Left lung (tissue), 10 donors: Measurements from ENCODE around the gene CLEC4F. TPM values are rescaled to one million over a fixed set of nuclear protein-coding genes. Genes with fewer than 3 reads are reported as not detected.

Source experiments
- ATAC-seq: fragments of 200-7000 bp; cut with Tn5 transposase; one replicate; pipeline ENCODE4 v1.9.1; 2020; ENCODE audit warnings: moderate library complexity
- DNase-seq, 4 donors: peaks; one replicate each; pipeline ENCODE4 v3.0.0-alpha.2; 2013 to 2020
- H3K27ac ChIP-seq, 2 donors: fragments of 200-600 bp; sonication (generic) in 1 of 2; one replicate each; pipeline versions ENCODE4 v1.5.0 to v1.8.0; 2020 to 2021
- H3K27me3 ChIP-seq, 2 donors: fragments of 200-600 bp; sonication (generic) in 1 of 2; one replicate each; pipeline versions ENCODE4 v1.5.0 to v1.8.0; 2020 to 2021
- H3K36me3 ChIP-seq, 2 donors: fragments of 200-600 bp; sonication (generic) in 1 of 2; one replicate each; pipeline versions ENCODE4 v1.5.0 to v1.8.0; 2020 to 2021
- H3K4me1 ChIP-seq, 2 donors: fragments of 200-600 bp; one replicate each; pipeline ENCODE4 v1.8.0; 2021
- H3K4me3 ChIP-seq, 2 donors: fragments of 200-600 bp; sonication (generic) in 1 of 2; one replicate each; pipeline versions ENCODE4 v1.5.0 to v1.8.0; 2020 to 2021; ENCODE audit warnings: mild to moderate bottlenecking in 1 of 2
- H3K9me3 ChIP-seq, 2 donors: fragments of 200-600 bp; sonication (generic) in 1 of 2; one replicate each; pipeline versions ENCODE4 v1.5.0 to v1.8.0; 2020 to 2021
- intact Hi-C, 2 donors: fragments of 100-400 bp; cut with DNase I; formaldehyde crosslinking; loops; one replicate each; pipeline versions ENCODE4 v1.11.2 to v1.14.2; 2022
- polyA plus RNA-seq, 6 donors: library from polyadenylated mRNA; unstranded; fragments of 120-200 nt; gene quantifications; one replicate each; pipeline ENCODE4 v1.2.1, GENCODE V29; 2013; ENCODE audit not compliant: insufficient read length in 6 of 6
- total RNA-seq, 2 donors: library from RNA; stranded (reverse); fragmentation: NEBNext Ultra II Directional; extraction: Animal tissue kit (Norgen Biotek cat#: 25700); gene quantifications; one replicate each; pipeline ENCODE4 v1.2.1, GENCODE V29; 2021
- TF ChIP-seq, protein P1 (sequence below), 2 donors: fragments of 200-600 bp; sonication (generic) in 1 of 2; IDR thresholded peaks; one replicate each; pipeline versions ENCODE4 v1.5.0 to v1.8.0; 2021; ENCODE audit warnings: antibody characterized with exemption in 2 of 2
- donor health status: DM: no; HTN: yes; CAD: no.
- donor health status: DM: no; HTN: no; CAD: no.

CLEC4F gene
- total and polyA plus RNA-seq, 8 donors, result 0.06 to 0.35 (median 0.16) TPM

DNA sequence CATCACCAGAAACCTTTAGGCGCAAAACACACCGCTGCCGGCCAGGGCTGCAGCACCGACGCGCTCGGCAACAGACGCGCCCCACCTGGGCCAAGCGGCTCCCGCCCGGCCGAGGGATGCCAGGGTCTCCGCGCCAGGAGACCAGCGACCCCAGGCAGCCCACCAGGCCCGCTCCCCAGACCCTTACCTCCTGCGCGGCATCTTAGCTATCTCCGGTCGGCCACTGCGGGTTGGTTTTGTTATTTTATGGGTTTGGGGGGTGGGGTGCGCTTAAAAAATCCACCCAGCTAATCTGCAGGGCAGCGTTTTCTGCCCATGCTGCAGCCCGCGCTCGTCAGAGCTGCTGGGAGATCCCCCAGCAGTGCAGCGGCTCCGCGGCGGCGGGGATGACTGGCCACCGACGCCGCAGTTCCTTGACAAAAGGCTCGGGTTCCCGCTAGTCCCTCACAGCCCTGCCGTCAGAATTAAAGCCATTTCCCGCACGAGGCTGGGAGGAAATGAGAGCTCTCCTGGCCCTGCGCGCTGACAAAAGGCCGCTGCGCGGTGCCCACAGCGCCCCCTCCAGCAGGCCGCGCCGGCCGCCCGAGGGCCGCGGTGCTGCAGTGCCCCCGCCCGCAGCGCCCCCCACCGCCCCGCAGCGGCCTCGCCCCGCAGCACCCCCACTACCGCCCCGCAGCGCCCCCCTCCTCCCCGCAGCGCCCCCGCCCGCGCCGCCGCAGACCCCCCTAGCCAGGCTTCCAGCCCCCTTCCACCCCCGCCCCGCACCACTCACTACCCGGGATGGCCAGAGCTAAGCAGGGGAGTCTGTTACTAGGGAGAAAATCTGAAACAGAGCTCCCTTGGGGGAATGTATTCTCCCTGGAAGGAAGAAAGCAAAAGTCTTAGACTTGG lies 52.5 kb downstream of the CLEC4F start, which contains the start of gene ADD2:
Gene ADD2 (minus strand): TSS at position 502 of the 891 bp plus-strand sequence. CDS start 61,792 bp downstream, outside the sequence.
- DNase-seq (peak in 2 of 4 donors; percentile 64 to 70), ATAC-seq (peak; percentile 86)
- Histone ChIP-seq H3K9me3 (no peaks in the 10 kb centered on the region), H3K27me3 (peaks cover 31 to 94% of the 10 kb centered on the region in 2 donors), H3K27ac (no peak within 1 kb of the TSS), H3K36me3 (no peaks in the 10 kb centered on the region), H3K4me1 (peaks cover 6 to 18% of the 10 kb centered on the region in 2 donors), H3K4me3 (peak within 1 kb of the TSS; percentile 24 to 26)
- intact Hi-C loops, result no loop called here
- TF ChIP-seq, protein P1, sequence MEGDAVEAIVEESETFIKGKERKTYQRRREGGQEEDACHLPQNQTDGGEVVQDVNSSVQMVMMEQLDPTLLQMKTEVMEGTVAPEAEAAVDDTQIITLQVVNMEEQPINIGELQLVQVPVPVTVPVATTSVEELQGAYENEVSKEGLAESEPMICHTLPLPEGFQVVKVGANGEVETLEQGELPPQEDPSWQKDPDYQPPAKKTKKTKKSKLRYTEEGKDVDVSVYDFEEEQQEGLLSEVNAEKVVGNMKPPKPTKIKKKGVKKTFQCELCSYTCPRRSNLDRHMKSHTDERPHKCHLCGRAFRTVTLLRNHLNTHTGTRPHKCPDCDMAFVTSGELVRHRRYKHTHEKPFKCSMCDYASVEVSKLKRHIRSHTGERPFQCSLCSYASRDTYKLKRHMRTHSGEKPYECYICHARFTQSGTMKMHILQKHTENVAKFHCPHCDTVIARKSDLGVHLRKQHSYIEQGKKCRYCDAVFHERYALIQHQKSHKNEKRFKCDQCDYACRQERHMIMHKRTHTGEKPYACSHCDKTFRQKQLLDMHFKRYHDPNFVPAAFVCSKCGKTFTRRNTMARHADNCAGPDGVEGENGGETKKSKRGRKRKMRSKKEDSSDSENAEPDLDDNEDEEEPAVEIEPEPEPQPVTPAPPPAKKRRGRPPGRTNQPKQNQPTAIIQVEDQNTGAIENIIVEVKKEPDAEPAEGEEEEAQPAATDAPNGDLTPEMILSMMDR (IDR thresholded peaks at IDR 0.05), result peak in 1 of 2 donors; percentile 15

DNA sequence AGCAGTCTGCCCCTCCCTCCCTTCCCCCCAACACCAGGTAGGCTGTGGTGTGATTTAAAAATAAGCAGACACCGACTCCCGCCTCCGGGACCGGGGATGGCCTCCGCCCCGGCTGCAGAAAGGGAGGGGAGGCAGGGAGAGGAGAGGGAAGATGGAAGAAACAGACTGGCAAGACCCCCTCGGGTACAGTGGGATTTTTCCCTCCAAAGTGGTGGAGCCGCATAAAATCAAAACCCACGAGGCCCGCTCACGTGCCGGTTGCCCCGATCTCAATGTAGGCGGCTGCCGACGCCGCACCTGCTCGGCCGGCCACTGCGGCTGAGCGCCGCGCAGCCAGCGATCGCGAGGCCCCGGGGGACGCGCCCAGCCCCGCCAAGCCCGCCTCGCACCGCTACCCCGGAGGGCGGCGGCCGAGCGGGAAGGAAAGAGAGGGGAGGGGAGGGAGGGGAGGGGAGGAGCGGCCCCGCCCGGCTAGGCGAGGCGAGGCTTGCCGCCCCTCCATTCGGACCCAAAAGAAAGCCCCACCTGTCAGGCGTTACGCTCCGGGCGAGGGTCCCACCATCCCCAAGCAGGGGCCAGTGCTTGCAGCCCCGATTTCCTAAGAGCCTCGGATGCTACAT lies 53.2 kb downstream of the CLEC4F start:
- intact Hi-C loops, result no loop called here
- TF ChIP-seq, protein P1 (IDR thresholded peaks at IDR 0.05), result no peak
- DNase-seq (peak in 1 of 4 donors; percentile 61), ATAC-seq (peak; percentile 59)
- Histone ChIP-seq H3K4me3 (peak overlapping the region; percentile 24 to 26), H3K27me3 (peaks cover 31 to 95% of the 10 kb centered on the region in 2 donors), H3K36me3 (no peaks in the 10 kb centered on the region), H3K4me1 (peaks cover 6 to 18% of the 10 kb centered on the region in 2 donors), H3K9me3 (no peaks in the 10 kb centered on the region), H3K27ac (no peak overlapping the region)

DNA sequence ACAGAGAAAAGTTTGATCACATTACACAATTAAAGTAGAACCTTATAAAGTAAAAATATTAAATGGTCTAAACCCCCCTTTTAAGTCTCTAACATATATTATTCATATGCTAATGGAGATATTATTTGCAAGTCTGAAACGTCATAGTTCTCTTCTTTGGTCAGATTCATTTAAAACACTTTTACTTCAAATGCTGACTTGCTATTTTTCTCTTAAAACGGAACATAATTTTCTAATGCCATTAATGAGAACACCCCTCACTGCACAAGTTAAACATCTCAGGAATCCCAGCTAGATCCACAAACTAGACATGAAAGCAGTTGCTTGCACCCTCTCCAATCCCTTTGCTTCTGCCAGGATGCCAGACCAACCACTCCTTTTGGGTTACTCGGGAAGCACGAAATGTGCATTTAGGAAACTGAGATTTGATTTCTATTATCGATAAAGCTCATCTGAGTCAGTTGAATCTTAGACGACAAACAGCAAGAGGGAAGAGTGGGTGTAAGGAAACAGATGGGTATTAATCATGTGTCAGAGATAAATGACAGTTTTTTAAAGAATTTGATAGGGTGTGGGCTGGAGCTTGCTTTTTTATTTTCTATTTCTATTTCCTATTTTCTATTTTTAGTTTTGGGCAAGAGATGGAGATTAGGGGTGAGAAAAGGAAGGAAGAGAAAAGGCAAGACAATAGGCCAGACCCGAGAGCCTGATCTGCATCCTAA lies 53.9 kb downstream of the CLEC4F start:
- no peaks in the 10 kb centered on the region for H3K36me3 ChIP-seq
- H3K4me1 ChIP-seq, result peaks cover 6 to 18% of the 10 kb centered on the region in 2 donors
- ATAC-seq (no peak), DNase-seq (no peak)
- peak overlapping the region; percentile 24 to 26 for H3K4me3 ChIP-seq
- TF ChIP-seq, protein P1 (IDR thresholded peaks at IDR 0.05), result no peak
- peaks cover 31 to 93% of the 10 kb centered on the region in 2 donors for H3K27me3 ChIP-seq
- intact Hi-C loops, result no loop called here
- H3K9me3 ChIP-seq, result no peaks in the 10 kb centered on the region
- no peak overlapping the region for H3K27ac ChIP-seq

DNA sequence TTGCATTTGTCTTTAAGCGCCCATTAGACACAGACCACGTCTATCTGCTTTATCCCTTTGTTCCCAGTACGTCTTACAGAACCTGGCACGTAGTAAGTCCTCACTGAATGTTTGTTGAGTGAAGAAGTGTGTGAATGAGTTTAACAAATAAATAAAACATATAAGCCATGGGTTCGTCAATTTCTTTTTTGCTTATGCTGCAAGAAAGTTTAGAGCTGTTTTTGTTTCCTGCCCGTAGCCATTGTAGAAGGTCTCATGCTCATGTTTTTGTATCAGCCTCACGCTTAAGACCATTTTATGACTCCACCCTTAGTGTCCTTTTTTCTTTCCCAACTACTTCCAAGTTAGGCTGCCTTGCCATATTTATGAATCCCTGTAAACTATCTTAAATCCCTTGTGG lies 54.9 kb downstream of the CLEC4F start:
- peaks cover 6 to 18% of the 10 kb centered on the region in 2 donors for H3K4me1 ChIP-seq
- intact Hi-C loops, result no loop called here
- no peak for ATAC-seq
- no peak overlapping the region for H3K27ac ChIP-seq
- H3K27me3 ChIP-seq, result peaks cover 31 to 84% of the 10 kb centered on the region in 2 donors
- H3K4me3 ChIP-seq, result no peak overlapping the region
- no peaks in the 10 kb centered on the region for H3K36me3 ChIP-seq
- TF ChIP-seq, protein P1 (IDR thresholded peaks at IDR 0.05), result no peak
- H3K9me3 ChIP-seq, result no peaks in the 10 kb centered on the region
- DNase-seq, result no peak
